Measurements from ENCODE around the gene ESPL1.

- no peak for TF ChIP-seq YY1 (IDR thresholded peaks at IDR 0.05; ENCODE audit: insufficient read depth, insufficient read length)
- no peak for TF ChIP-seq SUZ12 (IDR thresholded peaks at IDR 0.05; ENCODE audit: extremely low read depth, insufficient read depth, insufficient read length)
Observed at GRCh38 chr12:53302903-53303302, 34.8 kb downstream of the ESPL1 start.

Data from NT2/D1 (cell line).